Fibroblast of lung (primary cell): Measurements from ENCODE around the gene SLC35G2.

ENCODE experiments used
- CTCF ChIP-seq, 2 donors: IDR thresholded peaks in 1 of 2; conservative IDR thresholded peaks in 1 of 2; 1 replicate in 1 of 2; 2 replicates in 1 of 2; pipeline ENCODE4 v1.5.1; 2011 to 2012; ENCODE audit warnings: low read length in 2 of 2, control low read depth in 1 of 2, inconsistent platforms in 1 of 2, low read depth in 1 of 2, mild to moderate bottlenecking in 1 of 2
- EZH2 ChIP-seq: IDR thresholded peaks from 2 replicates; pipeline ENCODE4 v1.5.1; 2012; ENCODE audit warnings: low read length, control low read depth, mild to moderate bottlenecking; ENCODE audit errors: missing control alignments

- no peak for TF ChIP-seq CTCF (conservative IDR thresholded peaks at IDR 0.05 in 1 of 2, IDR thresholded peaks at IDR 0.05 in 1 of 2; ENCODE audit: low read depth in 1 of 2, low read length in 2 of 2)
- no peak for TF ChIP-seq EZH2
Measured at GRCh38 chr3:136835089-136835812, 16.3 kb downstream of the SLC35G2 start.
